GM12892 (cell line): ENCODE results near the gene DSE. TPM values are rescaled to one million over a fixed set of nuclear protein-coding genes. Genes with fewer than 3 reads are reported as not detected.
"Not testable (repeated sequence)": the region's sequence is repeated elsewhere in the genome, so short reads cannot be mapped to it uniquely, and the experiment has no call there.

Source experiments
- DNase-seq: peaks from one replicate; pipeline ENCODE4 v3.0.0; 2011; ENCODE audit not compliant: insufficient read length
- FAIRE-seq: peaks from 2 replicates; lab custom pipeline; 2011; peaks lifted over from hg19 to GRCh38; lab: Jason Lieb, UNC
- POLR2A ChIP-seq: IDR thresholded peaks from 2 replicates; pipeline ENCODE4 v1.6.1; 2011; ENCODE audit warnings: low read depth, low read length, control low read depth
- POLR2AphosphoS5 ChIP-seq: IDR thresholded peaks from 2 replicates; pipeline ENCODE4 v1.6.1; 2011; ENCODE audit warnings: low read depth, low read length, control low read depth
- TAF1 ChIP-seq: IDR thresholded peaks from 2 replicates; pipeline ENCODE4 v1.6.1; 2011; ENCODE audit warnings: low read depth, mild to moderate bottlenecking, control low read depth, low read length, borderline replicate concordance
- polyA plus RNA-seq: library from polyadenylated mRNA; unstranded; fragments of >200 nt; gene quantifications from one replicate; pipeline ENCODE4 v1.2.1, GENCODE V29; 2012; ENCODE audit warnings: missing spikeins, inconsistent platforms; ENCODE audit not compliant: missing spikeins

DSE gene
- 36.6 TPM for polyA plus RNA-seq

DNA sequence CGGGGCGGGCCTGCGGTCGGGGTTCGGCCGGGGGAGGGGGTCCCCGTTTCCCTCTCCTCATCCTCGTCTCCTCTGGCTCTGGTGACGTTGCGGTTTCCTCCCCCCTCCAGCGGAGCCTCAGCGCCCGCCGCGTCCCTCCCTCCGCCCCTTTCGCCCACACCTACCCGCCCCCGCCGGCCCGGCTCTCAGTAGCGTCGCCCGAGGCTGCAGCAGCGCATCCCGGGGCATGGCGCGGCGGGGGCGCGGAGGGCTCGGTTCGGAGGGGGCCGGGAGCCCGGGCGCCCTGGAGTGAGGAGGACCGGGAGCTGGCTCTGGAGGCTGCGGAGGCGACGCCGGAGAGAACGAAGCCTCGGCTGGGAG lies at the start of gene DSE:
TSS of gene DSE (plus strand) at position 188 of the 360 bp plus-strand sequence. CDS start 28,304 bp downstream, outside the sequence.
- peak; percentile 71 for DNase-seq
- FAIRE-seq: peak; percentile 87
- TF ChIP-seq POLR2AphosphoS5 (0 out of 2 replicates have a peak, but pooled peaks have one; percentile 0), POLR2A (peak; percentile 72; the same call in 1 of the 2 replicates), TAF1 (no peak)

DNA sequence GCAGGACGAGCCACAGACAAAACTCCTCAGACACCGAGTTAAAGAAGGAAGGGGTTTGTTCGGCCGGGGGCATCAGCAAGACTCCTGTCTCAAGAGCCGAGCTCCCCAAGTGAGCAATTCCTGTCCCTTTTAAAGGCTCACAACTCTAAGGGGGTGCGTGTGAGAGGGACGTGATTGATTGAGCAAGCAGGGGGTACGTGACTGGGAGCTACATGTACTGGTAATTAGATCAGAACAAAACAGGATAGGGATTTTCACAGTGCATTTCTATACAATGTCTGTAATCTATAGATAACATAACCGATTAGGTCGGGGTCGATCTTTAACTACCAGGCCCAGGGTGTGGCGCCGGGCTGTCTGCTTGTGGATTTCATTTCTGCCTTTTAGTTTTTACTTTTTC lies 48.8 kb upstream of the DSE start:
- DNase-seq: not testable (repeated sequence)

DNA sequence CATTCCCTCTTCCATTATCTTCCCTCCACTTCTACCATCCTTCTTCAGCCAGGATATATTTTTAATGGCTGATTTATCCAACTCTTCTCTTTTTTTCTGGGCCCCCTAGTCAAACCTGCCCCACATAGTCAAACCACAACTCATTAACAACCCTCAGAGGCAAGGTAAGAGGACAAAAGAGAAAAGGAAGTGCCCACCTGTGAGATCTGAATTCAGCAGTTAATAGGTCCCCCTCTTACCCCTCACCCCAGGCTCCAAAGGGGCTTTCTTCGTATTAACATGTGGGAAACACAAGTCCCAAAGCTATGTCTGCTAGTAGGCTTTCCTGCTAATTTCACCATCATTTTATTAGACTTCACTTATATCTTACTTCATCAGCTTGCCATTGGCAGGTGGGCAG lies 46.9 kb upstream of the DSE start:
- DNase-seq (no peak), FAIRE-seq (no peak)
- TF ChIP-seq TAF1 (no peak), POLR2A (no peak), POLR2AphosphoS5 (no peak)

More for the DNA sequence above, 48.8 kb upstream of the DSE start:
- not testable (repeated sequence) for FAIRE-seq

DNA sequence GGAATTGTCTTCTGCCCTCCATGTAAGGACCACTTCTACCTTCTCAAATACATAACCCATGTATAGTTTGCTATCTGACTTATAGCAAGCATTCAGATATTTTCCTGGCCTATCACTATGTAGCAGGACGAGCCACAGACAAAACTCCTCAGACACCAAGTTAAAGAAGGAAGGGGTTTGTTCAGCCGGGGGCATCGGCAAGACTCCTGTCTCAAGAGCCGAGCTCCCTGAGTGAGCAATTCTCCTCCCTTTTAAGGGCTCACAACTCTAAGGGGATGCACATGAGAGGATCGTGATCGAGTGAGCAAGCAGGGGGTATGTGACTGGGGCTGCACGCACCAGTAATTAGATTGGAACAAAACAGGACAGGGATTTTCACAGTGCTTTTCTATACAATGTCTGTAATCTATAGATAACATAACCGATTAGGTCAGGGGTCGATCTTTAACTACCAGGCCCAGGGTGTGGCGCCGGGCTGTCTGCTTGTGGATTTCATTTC lies 45.1 kb upstream of the DSE start:
- not testable (repeated sequence) for DNase-seq, FAIRE-seq

DNA sequence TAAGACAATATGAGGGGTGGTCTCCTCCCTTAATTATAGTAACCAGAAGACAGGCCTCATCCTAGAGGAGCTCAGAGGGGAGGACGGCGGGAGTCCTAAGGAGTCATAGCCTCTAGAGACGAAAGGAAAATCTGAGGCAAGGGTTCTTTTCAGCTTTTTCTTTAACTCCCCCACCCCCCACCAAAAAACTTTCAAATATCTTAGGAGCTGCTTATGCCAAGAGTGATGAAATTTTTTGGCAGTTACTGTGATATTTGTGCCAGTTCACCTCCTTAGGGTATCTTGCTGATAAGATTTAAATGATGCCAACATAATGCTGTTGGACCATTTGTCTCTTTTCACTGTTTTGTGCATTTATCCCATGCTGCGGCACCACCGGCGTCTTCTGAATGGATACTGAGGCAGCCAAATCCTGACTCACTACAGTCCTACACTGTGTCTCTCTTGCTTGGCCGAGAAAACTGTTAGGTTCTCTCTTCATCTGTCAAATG lies 44.5 kb upstream of the DSE start:
- no peak for FAIRE-seq
- TF ChIP-seq POLR2A (no peak), TAF1 (no peak), POLR2AphosphoS5 (no peak)

DNA sequence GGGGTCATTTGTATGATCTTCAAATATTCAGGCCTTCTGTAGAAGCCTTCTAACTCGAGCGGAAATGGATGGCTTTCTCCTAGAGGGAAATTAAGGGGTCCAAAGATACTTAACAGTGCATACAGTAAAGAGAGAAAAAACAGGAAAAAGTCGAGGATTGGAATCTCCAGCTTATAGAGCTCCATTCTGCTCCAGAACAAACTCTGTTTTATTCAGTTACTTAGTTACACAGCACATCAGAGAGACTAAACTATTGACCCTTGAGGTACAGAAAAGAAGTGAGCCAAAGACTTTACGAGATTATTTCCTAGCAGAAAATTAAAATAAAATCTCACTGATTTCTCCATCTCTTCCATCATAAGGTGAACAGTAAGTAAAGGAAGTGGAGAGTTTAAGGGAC lies 43.8 kb upstream of the DSE start:
- TF ChIP-seq POLR2A: no peak
- TF ChIP-seq POLR2AphosphoS5: no peak
- TF ChIP-seq TAF1: no peak
- DNase-seq: no peak
- FAIRE-seq: no peak

More for the DNA sequence above, 44.5 kb upstream of the DSE start:
- no peak for DNase-seq

DNA sequence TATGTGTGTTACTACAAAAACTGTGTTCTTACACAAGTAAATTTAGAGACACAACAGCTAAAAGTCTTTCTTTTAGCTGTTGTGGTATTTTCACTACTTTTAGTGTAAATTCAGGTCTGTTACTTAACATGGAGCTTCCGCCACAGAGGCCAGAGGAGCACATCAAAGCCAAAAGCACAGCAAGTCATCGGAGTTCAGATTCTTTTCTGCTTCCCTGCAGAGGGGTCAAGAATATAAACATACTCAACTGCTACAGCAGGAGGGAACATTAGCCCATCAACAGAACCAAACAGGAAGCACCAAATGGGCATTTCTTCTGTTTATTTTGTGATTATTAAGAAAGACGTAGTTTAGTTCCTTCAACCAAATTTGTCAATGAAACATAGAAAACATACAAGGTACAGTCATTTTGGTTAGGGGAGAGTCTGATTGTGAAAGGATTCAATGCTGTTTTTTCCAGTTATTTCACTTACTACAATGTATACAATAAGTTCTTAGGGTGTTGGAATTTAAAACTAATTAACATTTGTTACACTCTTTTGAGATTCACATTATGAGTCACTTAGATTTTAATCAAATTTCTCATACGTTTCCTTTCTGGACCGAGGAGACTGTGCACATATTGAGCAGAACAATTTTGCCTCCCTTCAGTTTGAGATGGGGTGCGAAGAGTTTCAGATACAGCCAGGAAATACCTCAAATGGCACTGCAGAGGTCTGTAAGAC lies 42.8 kb upstream of the DSE start:
- FAIRE-seq: no peak
- DNase-seq: no peak
- TF ChIP-seq POLR2A: no peak
- no peak for TF ChIP-seq TAF1

DNA sequence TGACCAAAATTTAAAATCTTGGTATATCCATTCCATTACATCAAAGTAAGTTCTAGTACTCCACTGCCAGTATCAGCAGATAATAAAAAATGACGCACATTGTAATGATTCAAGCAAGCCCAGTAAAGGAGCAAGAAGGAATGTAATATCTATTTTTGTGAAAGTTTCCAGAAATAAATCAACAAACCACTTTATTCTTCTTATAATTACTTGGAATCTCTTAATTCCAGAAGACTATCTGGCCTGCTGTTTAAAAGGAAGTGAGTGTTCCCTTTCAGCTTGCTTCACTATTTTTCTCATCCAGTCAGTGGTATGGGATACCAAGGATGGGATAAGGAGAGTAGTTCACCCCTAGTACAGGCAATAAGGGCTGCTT lies 42.2 kb upstream of the DSE start:
- no peak for TF ChIP-seq POLR2AphosphoS5
- TF ChIP-seq TAF1: no peak
- TF ChIP-seq POLR2A: no peak
- no peak for FAIRE-seq
- no peak for DNase-seq

DNA sequence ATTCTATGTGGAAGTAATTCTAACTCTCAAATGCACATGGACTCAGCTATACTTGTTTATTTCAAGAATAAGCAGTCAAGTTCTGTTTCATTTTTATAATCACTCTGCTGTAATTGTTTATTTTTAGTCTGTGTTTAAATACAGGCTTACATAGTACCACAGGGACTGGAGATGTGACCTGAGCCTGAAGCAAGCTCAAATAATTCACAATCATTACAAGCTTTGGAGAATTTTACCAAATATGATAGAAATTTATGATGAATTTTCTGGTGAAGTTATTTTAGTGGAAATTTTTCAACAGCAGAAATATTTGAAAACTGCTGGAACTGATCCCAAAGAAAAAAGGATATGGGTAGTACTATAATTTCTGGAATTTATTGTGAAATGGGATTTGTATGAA lies 41.6 kb upstream of the DSE start:
- TF ChIP-seq POLR2AphosphoS5 (no peak), TAF1 (no peak), POLR2A (no peak)
- FAIRE-seq (no peak), DNase-seq (no peak)

DNA sequence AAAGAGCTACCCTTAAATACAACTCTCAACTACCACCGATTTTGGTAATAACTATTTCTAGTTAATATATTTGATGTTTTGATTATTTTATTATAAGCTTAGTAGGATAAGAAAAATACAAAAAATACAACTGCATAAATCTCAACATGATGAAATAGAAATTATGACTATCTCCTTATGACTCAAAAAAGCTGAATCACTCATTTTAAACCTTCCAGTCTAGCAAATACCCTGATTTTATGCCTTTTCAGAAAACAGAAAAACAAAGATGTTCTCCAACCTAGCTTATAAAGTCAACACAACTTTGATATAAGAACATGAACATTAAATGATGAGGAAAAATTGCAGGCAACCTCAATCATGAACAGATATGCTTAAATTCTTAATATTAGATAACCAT lies 40.2 kb upstream of the DSE start:
- FAIRE-seq: no peak
- TF ChIP-seq POLR2A (no peak), POLR2AphosphoS5 (no peak), TAF1 (no peak)
- no peak for DNase-seq

DNA sequence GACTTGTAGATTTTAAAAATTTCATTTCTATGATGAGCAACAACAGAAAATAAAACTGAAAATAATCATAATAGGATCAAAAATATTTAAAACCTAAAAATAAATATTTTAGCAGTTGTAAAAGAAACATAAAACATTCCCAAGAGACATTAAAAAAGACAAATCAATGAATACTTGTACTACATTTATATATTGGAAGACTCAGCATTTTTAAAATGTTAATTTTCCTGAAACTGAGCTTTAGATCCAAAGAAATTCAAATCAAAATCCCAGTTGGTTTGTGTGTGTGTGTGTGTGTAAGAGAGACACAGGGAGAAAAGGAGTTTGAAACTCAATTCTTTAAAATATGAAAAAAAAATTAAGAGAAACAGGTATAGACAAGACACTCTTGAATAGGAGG lies 38.7 kb upstream of the DSE start:
- FAIRE-seq (no peak), DNase-seq (no peak)
- TF ChIP-seq POLR2AphosphoS5 (no peak), POLR2A (no peak), TAF1 (no peak)

DNA sequence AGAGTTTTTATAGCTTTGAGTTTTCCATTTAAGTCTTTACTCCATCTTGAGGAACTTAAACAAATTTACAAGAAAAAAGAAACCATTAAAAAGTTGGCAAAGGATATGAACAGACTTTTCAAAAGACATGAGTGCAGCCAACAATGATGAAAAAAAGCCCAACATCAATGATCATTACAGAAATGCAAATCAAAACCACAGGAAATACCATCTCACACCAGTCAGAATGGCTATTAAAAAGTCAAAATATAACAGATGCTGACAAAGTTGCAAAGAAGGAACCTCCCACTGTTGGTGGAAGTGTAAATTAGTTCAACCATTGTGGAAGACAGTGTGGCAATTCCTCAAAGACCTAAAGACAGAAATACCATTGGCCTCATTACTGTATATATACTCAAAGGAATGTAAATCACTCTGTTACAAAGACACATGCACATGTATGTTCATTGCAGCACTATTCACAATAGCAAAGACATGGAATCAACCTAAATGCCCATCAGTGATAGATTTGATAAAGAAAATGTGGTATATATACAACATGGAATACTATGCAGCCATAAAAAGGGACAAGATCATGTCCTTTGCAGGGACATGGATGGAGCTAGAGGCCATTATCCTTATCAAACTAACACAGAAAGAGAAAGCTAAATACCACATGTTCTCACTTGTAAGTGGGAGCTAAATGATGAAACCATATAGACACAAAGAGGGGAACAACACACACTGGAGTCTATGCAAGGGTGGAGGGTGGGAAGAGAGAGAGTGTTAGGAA lies 35.9 kb upstream of the DSE start:
- not testable (repeated sequence) for DNase-seq, FAIRE-seq
